Measurements from ENCODE around the gene PPP1R1C.

- TF ChIP-seq, protein P1, sequence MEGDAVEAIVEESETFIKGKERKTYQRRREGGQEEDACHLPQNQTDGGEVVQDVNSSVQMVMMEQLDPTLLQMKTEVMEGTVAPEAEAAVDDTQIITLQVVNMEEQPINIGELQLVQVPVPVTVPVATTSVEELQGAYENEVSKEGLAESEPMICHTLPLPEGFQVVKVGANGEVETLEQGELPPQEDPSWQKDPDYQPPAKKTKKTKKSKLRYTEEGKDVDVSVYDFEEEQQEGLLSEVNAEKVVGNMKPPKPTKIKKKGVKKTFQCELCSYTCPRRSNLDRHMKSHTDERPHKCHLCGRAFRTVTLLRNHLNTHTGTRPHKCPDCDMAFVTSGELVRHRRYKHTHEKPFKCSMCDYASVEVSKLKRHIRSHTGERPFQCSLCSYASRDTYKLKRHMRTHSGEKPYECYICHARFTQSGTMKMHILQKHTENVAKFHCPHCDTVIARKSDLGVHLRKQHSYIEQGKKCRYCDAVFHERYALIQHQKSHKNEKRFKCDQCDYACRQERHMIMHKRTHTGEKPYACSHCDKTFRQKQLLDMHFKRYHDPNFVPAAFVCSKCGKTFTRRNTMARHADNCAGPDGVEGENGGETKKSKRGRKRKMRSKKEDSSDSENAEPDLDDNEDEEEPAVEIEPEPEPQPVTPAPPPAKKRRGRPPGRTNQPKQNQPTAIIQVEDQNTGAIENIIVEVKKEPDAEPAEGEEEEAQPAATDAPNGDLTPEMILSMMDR (IDR thresholded peaks at IDR 0.05): no peak
- no peak for TF ChIP-seq EZH2 (IDR thresholded peaks at IDR 0.05; ENCODE audit: borderline replicate concordance, insufficient read depth, low read depth, low read length, poor library complexity, severe bottlenecking)
These were observed 34.1 kb downstream of the PPP1R1C start for GRCh38 chr2:182019731-182020130.
